ENCODE data around the gene TOP2B.

The TOP2B gene

DNA sequence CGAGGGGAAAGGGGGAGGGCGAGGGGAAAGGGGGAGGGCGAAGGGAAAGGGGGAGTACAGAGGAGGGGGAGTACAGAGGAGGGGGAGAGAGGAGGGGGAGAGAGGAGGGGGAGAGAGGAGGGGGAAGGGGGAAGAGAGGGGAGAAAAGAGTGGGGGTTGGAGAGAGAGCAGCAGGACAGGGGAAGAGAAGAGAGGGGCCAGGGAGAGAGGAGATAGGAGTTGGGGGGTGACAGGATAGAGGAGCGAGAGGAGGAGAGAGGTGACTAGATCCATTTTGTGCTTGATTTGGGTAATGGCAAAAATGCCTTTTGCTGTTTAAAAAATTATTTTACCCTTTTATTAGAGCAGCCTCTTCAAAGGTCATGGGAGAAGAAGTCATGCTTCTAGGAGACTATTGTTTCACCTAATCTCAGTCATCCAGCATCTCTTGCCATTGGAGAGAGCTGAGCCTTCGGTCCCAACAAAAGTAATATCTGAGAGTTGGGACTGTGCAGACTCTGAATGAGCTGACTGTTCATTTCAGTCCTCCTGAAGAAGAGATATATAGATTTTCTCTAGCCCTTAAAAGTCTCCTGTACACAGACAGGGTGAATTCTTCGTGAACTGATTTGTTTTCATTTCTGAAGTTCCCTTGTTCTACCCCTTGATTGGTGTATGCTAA, 15.1 kb upstream of the TOP2B start (continued):
- no peak for TF ChIP-seq ZNF626 (tag by site-specific recombination; IDR thresholded peaks at IDR 0.05)

DNA sequence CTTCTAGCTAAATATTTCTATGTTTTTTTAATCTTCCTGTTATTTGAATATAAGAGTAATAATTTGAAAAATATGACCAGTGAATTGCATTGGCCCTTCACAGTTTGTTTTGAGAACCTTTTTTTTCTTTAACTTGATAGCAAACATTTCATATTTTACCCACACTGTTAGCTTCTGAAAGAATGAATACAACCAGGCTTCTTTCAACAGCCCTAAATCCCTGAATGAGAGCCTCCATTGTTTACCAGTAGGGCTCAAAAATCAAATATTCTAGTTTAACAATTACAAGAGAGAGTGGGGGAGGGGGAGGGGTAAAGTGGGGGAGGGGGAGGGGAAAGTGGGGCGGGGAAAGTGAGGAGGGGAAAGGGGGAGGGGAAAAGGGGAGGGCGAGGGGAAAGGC, 14.5 kb upstream of the TOP2B start:
- Histone ChIP-seq H3K36me3 (ENCODE audit: control insufficient read depth in 2 of 2, insufficient read depth in 1 of 2, low read length in 2 of 2) (no peaks in the 10 kb centered on the region), H3K4me1 (ENCODE audit: control insufficient read depth, insufficient read depth, low read length) (no peaks in the 10 kb centered on the region), H3K4me3 (ENCODE audit: low read depth, low read length) (no peak overlapping the region), H3K9me3 (ENCODE audit: control insufficient read depth, insufficient read depth, low read depth, low read length) (no peaks in the 10 kb centered on the region), H3K27ac (ENCODE audit: extremely low read depth, low read depth, low read length) (no peak overlapping the region)
- ChIA-PET POLR2A (no interaction called here), CTCF (interaction anchor here (0.5 to 0.6 kb wide), 2 partner anchors 166 to 689 kb away, joined by 3 to 4 read pairs; no protein-coding TSS in a partner anchor)
- TF ChIP-seq, protein P1, sequence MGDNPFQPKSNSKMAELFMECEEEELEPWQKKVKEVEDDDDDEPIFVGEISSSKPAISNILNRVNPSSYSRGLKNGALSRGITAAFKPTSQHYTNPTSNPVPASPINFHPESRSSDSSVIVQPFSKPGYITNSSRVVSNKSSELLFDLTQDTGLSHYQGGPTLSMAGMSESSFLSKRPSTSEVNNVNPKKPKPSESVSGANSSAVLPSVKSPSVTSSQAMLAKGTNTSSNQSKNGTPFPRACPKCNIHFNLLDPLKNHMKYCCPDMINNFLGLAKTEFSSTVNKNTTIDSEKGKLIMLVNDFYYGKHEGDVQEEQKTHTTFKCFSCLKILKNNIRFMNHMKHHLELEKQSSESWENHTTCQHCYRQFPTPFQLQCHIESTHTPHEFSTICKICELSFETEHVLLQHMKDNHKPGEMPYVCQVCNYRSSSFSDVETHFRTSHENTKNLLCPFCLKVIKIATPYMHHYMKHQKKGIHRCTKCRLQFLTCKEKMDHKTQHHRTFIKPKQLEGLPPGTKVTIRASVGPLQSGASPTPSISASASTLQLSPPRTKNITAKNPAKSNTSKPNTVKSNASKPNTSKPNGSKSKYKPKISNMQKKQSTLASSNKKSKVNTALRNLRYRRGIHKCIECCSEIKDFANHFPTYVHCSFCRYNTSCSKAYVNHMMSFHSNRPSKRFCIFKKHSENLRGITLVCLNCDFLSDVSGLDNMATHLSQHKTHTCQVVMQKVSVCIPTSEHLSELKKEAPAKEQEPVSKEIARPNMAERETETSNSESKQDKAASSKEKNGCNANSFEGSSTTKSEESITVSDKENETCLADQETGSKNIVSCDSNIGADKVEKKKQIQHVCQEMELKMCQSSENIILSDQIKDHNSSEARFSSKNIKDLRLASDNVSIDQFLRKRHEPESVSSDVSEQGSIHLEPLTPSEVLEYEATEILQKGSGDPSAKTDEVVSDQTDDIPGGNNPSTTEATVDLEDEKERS (tag by site-specific recombination; IDR thresholded peaks at IDR 0.05): no peak
- TF ChIP-seq PRDM1 (tag by site-specific recombination; IDR thresholded peaks at IDR 0.05): no peak
- TF ChIP-seq ZSCAN30 (tag by site-specific recombination; IDR thresholded peaks at IDR 0.05): no peak
- TF ChIP-seq ZNF777 (tag by site-specific recombination; IDR thresholded peaks at IDR 0.05; ENCODE audit: borderline replicate concordance): no peak
- TF ChIP-seq ZNF169 (tag by site-specific recombination; IDR thresholded peaks at IDR 0.05): no peak
- TF ChIP-seq ZNF223 (tag by site-specific recombination; IDR thresholded peaks at IDR 0.05): no peak
- TF ChIP-seq, protein P2, sequence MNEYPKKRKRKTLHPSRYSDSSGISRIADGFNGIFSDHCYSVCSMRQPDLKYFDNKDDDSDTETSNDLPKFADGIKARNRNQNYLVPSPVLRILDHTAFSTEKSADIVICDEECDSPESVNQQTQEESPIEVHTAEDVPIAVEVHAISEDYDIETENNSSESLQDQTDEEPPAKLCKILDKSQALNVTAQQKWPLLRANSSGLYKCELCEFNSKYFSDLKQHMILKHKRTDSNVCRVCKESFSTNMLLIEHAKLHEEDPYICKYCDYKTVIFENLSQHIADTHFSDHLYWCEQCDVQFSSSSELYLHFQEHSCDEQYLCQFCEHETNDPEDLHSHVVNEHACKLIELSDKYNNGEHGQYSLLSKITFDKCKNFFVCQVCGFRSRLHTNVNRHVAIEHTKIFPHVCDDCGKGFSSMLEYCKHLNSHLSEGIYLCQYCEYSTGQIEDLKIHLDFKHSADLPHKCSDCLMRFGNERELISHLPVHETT (tag by site-specific recombination; IDR thresholded peaks at IDR 0.05): no peak
- no peak for TF ChIP-seq ZNF621 (tag by site-specific recombination; IDR thresholded peaks at IDR 0.05)
- TF ChIP-seq KLF9 (tag by site-specific recombination; IDR thresholded peaks at IDR 0.05; ENCODE audit: low read depth): no peak
- TF ChIP-seq ZNF530 (tag by site-specific recombination; IDR thresholded peaks at IDR 0.05; ENCODE audit: low read depth): no peak
- TF ChIP-seq HOXA7 (CRISPR knock-in tag; IDR thresholded peaks at IDR 0.05; ENCODE audit: borderline replicate concordance): no peak
- TF ChIP-seq, protein P3, sequence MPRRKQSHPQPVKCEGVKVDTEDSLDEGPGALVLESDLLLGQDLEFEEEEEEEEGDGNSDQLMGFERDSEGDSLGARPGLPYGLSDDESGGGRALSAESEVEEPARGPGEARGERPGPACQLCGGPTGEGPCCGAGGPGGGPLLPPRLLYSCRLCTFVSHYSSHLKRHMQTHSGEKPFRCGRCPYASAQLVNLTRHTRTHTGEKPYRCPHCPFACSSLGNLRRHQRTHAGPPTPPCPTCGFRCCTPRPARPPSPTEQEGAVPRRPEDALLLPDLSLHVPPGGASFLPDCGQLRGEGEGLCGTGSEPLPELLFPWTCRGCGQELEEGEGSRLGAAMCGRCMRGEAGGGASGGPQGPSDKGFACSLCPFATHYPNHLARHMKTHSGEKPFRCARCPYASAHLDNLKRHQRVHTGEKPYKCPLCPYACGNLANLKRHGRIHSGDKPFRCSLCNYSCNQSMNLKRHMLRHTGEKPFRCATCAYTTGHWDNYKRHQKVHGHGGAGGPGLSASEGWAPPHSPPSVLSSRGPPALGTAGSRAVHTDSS (tag by site-specific recombination; IDR thresholded peaks at IDR 0.05): no peak

DNA sequence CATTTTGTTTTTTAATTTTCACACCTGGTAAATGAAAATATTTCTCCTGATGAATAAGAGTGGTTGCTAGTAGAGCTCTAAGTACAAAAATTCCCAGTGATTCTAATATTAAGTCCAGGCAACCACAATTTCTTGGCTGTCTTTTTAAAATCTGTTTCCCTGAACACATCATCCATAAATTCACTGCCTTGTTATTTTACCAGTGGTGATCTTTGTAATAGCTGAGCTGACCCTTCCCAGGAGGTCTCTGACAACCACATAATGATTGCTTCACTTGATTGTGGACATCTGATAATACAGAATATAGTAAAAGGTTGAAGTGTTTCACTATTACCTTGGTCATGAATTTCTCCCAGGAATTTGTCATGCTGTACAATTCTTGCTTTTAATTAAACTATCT, 13.9 kb upstream of the TOP2B start:
- ChIA-PET CTCF (interaction anchor here (0.5 kb wide), 1 partner anchor 690 kb away, joined by 4 read pairs; no protein-coding TSS in a partner anchor), POLR2A (no interaction called here)
- H3K4me3 ChIP-seq (ENCODE audit: low read depth, low read length): no peak overlapping the region
- no peaks in the 10 kb centered on the region for H3K9me3 ChIP-seq (ENCODE audit: control insufficient read depth, insufficient read depth, low read depth, low read length)
- TF ChIP-seq, protein P4, sequence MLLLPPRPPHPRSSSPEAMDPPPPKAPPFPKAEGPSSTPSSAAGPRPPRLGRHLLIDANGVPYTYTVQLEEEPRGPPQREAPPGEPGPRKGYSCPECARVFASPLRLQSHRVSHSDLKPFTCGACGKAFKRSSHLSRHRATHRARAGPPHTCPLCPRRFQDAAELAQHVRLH (tag by site-specific recombination; IDR thresholded peaks at IDR 0.05): no peak
- TF ChIP-seq ZNF416 (tag by site-specific recombination; IDR thresholded peaks at IDR 0.05) (no peak), ZNF146 (tag by site-specific recombination; IDR thresholded peaks at IDR 0.05) (no peak)
- H3K36me3 ChIP-seq (ENCODE audit: control insufficient read depth in 2 of 2, insufficient read depth in 1 of 2, low read length in 2 of 2): no peaks in the 10 kb centered on the region
- no peaks in the 10 kb centered on the region for H3K4me1 ChIP-seq (ENCODE audit: control insufficient read depth, insufficient read depth, low read length)
- no peak overlapping the region for H3K27ac ChIP-seq (ENCODE audit: extremely low read depth, low read depth, low read length)

Data from HEK293 (cell line).